ENCODE data around the gene MARCO.

GRCh38 chr2:119026890-119027289, 84.9 kb downstream of the MARCO start:
- TF ChIP-seq POLR2AphosphoS5 (IDR thresholded peaks at IDR 0.05; ENCODE audit: borderline replicate concordance, low read depth, low read length) (no peak), EZH2 (IDR thresholded peaks at IDR 0.05) (no peak), FOXP2 (optimal IDR thresholded peaks at IDR 0.05; ENCODE audit: control extremely low read depth, extremely low read length, insufficient read depth) (no peak)

Measured in SK-N-MC (cell line).